ENCODE results near the gene NHSL2.

The NHSL2 gene

GRCh38 chrX:71941145-71941544 lies 30.5 kb downstream of the NHSL2 start:
- H3K79me1 ChIP-seq (ENCODE audit: low read depth, low read length) = no peaks in the 10 kb centered on the region
- no peak overlapping the region for H3K9ac ChIP-seq (ENCODE audit: low read depth, low read length, poor library complexity)
- no CpG with 5 or more reads among the region's 1 CpG for WGBS, 2 donors (ENCODE audit: extremely low coverage in 2 of 2, insufficient read length in 2 of 2, insufficient replicate concordance in 1 of 2)
- no peaks in the 10 kb centered on the region for H3K27me3 ChIP-seq (ENCODE audit: control insufficient read depth in 3 of 3, insufficient read depth in 3 of 3, low read depth in 1 of 3, low read length in 3 of 3)
- H2AK5ac ChIP-seq (ENCODE audit: low read depth, low read length) = no peak overlapping the region
- no peaks in the 10 kb centered on the region for H3K9me3 ChIP-seq (replicated peaks in 1 of 2; ENCODE audit: control insufficient read depth in 2 of 2, insufficient read depth in 1 of 2, low read depth in 1 of 2, low read length in 2 of 2)
- H3K4me2 ChIP-seq (ENCODE audit: insufficient read depth, low read length, poor library complexity, severe bottlenecking) = no peak overlapping the region
- H4K91ac ChIP-seq (ENCODE audit: low read depth, low read length, poor library complexity) = no peak overlapping the region
- H2BK12ac ChIP-seq (ENCODE audit: low read length) = no peak overlapping the region
- H2BK15ac ChIP-seq (ENCODE audit: low read length) = no peak overlapping the region
- no peak overlapping the region for H2BK5ac ChIP-seq (ENCODE audit: low read length)
- H4K8ac ChIP-seq (ENCODE audit: low read depth, low read length) = no peak overlapping the region
- no peak overlapping the region for H2AFZ ChIP-seq (ENCODE audit: low read length)
- H3K18ac ChIP-seq (ENCODE audit: low read length) = no peak overlapping the region
- no peak overlapping the region for H3K27ac ChIP-seq (replicated peaks; ENCODE audit: low read length)
- no peak for DNase-seq (ENCODE audit: low spot score)
- H2BK120ac ChIP-seq (ENCODE audit: low read depth, low read length) = no peak overlapping the region
- peaks cover 0 to 21% of the 10 kb centered on the region in 2 donors for H3K36me3 ChIP-seq (replicated peaks in 1 of 2; ENCODE audit: control insufficient read depth in 2 of 2, insufficient read depth in 2 of 2, low read length in 2 of 2)
- no peak overlapping the region for H3K23ac ChIP-seq (ENCODE audit: low read depth, low read length, poor library complexity)
- no peak overlapping the region for H3K14ac ChIP-seq (ENCODE audit: low read length)
- peaks cover 11 to 16% of the 10 kb centered on the region in 2 donors for H3K4me1 ChIP-seq (ENCODE audit: control insufficient read depth in 2 of 2, insufficient read depth in 1 of 2, low read depth in 1 of 2, low read length in 2 of 2)
- no peak overlapping the region for H3K4me3 ChIP-seq (ENCODE audit: low read length in 2 of 2)
- no peak overlapping the region for H3K4ac ChIP-seq (ENCODE audit: low read length)

DNA sequence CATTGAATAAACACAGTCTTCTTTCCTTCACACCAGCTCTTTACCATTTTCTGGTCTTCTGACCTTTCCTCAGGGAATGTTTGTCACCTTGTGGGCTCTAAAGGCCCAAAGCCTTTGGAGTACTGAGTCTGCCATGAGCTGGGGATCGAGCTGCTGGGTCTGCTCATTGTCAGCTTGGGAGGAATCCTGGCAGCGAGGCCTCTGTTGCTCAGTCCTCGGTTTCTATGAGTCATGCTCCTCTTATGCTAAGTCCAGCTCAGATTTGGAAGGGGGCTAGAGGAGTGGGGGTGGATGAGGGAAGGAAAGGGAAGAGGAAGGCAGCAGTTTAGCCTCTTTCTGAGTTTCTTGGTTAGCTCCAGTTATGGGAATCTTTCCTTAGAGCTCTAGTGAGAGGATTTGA lies 31.1 kb downstream of the NHSL2 start:
- no peak overlapping the region for H4K91ac ChIP-seq (ENCODE audit: low read depth, low read length, poor library complexity)
- H3K27me3 ChIP-seq (ENCODE audit: control insufficient read depth in 3 of 3, insufficient read depth in 3 of 3, low read depth in 1 of 3, low read length in 3 of 3) = no peaks in the 10 kb centered on the region
- H3K36me3 ChIP-seq (replicated peaks in 1 of 2; ENCODE audit: control insufficient read depth in 2 of 2, insufficient read depth in 2 of 2, low read length in 2 of 2) = peaks cover 0 to 24% of the 10 kb centered on the region in 2 donors
- H3K23ac ChIP-seq (ENCODE audit: low read depth, low read length, poor library complexity) = no peak overlapping the region
- H3K4me3 ChIP-seq (ENCODE audit: low read length in 2 of 2) = no peak overlapping the region
- H2BK15ac ChIP-seq (ENCODE audit: low read length) = no peak overlapping the region
- H3K4me1 ChIP-seq (ENCODE audit: control insufficient read depth in 2 of 2, insufficient read depth in 1 of 2, low read depth in 1 of 2, low read length in 2 of 2) = peaks cover 10 to 15% of the 10 kb centered on the region in 2 donors
- H3K79me1 ChIP-seq (ENCODE audit: low read depth, low read length) = no peaks in the 10 kb centered on the region
- no peak for DNase-seq (ENCODE audit: low spot score)
- H3K27ac ChIP-seq (replicated peaks; ENCODE audit: low read length) = no peak overlapping the region
- H2BK12ac ChIP-seq (ENCODE audit: low read length) = no peak overlapping the region
- no peak overlapping the region for H3K4me2 ChIP-seq (ENCODE audit: insufficient read depth, low read length, poor library complexity, severe bottlenecking)
- H2BK120ac ChIP-seq (ENCODE audit: low read depth, low read length) = no peak overlapping the region
- no CpG with 5 or more reads among the region's 3 CpGs for WGBS, 2 donors (ENCODE audit: extremely low coverage in 2 of 2, insufficient read length in 2 of 2, insufficient replicate concordance in 1 of 2)
- H3K4ac ChIP-seq (ENCODE audit: low read length) = no peak overlapping the region
- H2AFZ ChIP-seq (ENCODE audit: low read length) = no peak overlapping the region
- no peak overlapping the region for H3K14ac ChIP-seq (ENCODE audit: low read length)
- no peak overlapping the region for H4K8ac ChIP-seq (ENCODE audit: low read depth, low read length)
- H3K9ac ChIP-seq (ENCODE audit: low read depth, low read length, poor library complexity) = no peak overlapping the region
- H2BK5ac ChIP-seq (ENCODE audit: low read length) = no peak overlapping the region
- no peaks in the 10 kb centered on the region for H3K9me3 ChIP-seq (replicated peaks in 1 of 2; ENCODE audit: control insufficient read depth in 2 of 2, insufficient read depth in 1 of 2, low read depth in 1 of 2, low read length in 2 of 2)
- H2AK5ac ChIP-seq (ENCODE audit: low read depth, low read length) = no peak overlapping the region
- H3K18ac ChIP-seq (ENCODE audit: low read length) = no peak overlapping the region

GRCh38 chrX:71944369-71944768 lies 33.7 kb downstream of the NHSL2 start:
- WGBS, 2 donors (ENCODE audit: extremely low coverage in 2 of 2, insufficient read length in 2 of 2, insufficient replicate concordance in 1 of 2) = no CpG with 5 or more reads among the region's 2 CpGs
- no peak overlapping the region for H3K4ac ChIP-seq (ENCODE audit: low read length)
- no peaks in the 10 kb centered on the region for H3K79me1 ChIP-seq (ENCODE audit: low read depth, low read length)
- no peak overlapping the region for H2BK5ac ChIP-seq (ENCODE audit: low read length)
- H3K9ac ChIP-seq (ENCODE audit: low read depth, low read length, poor library complexity) = no peak overlapping the region
- no peaks in the 10 kb centered on the region for H3K27me3 ChIP-seq (ENCODE audit: control insufficient read depth in 3 of 3, insufficient read depth in 3 of 3, low read depth in 1 of 3, low read length in 3 of 3)
- no peak overlapping the region for H4K91ac ChIP-seq (ENCODE audit: low read depth, low read length, poor library complexity)
- no peak overlapping the region for H3K18ac ChIP-seq (ENCODE audit: low read length)
- H2BK120ac ChIP-seq (ENCODE audit: low read depth, low read length) = no peak overlapping the region
- peaks cover 9 to 15% of the 10 kb centered on the region in 2 donors for H3K4me1 ChIP-seq (ENCODE audit: control insufficient read depth in 2 of 2, insufficient read depth in 1 of 2, low read depth in 1 of 2, low read length in 2 of 2)
- H3K4me2 ChIP-seq (ENCODE audit: insufficient read depth, low read length, poor library complexity, severe bottlenecking) = no peak overlapping the region
- H3K27ac ChIP-seq (replicated peaks; ENCODE audit: low read length) = no peak overlapping the region
- H3K36me3 ChIP-seq (replicated peaks in 1 of 2; ENCODE audit: control insufficient read depth in 2 of 2, insufficient read depth in 2 of 2, low read length in 2 of 2) = peaks cover 0 to 13% of the 10 kb centered on the region in 2 donors
- H2AFZ ChIP-seq (ENCODE audit: low read length) = no peak overlapping the region
- H3K4me3 ChIP-seq (ENCODE audit: low read length in 2 of 2) = no peak overlapping the region
- H4K8ac ChIP-seq (ENCODE audit: low read depth, low read length) = no peak overlapping the region
- no peak overlapping the region for H3K23ac ChIP-seq (ENCODE audit: low read depth, low read length, poor library complexity)
- H3K14ac ChIP-seq (ENCODE audit: low read length) = no peak overlapping the region
- H2BK12ac ChIP-seq (ENCODE audit: low read length) = no peak overlapping the region
- no peak overlapping the region for H2BK15ac ChIP-seq (ENCODE audit: low read length)
- no peak overlapping the region for H2AK5ac ChIP-seq (ENCODE audit: low read depth, low read length)
- H3K9me3 ChIP-seq (replicated peaks in 1 of 2; ENCODE audit: control insufficient read depth in 2 of 2, insufficient read depth in 1 of 2, low read depth in 1 of 2, low read length in 2 of 2) = no peaks in the 10 kb centered on the region
- DNase-seq (ENCODE audit: low spot score) = no peak

GRCh38 chrX:71945237-71945805 lies 34.7 kb downstream of the NHSL2 start:
- no peak overlapping the region for H3K23ac ChIP-seq (ENCODE audit: low read depth, low read length, poor library complexity)
- no peak overlapping the region for H2AFZ ChIP-seq (ENCODE audit: low read length)
- H3K9me3 ChIP-seq (replicated peaks in 1 of 2; ENCODE audit: control insufficient read depth in 2 of 2, insufficient read depth in 1 of 2, low read depth in 1 of 2, low read length in 2 of 2) = no peaks in the 10 kb centered on the region
- no peak overlapping the region for H3K4ac ChIP-seq (ENCODE audit: low read length)
- H2BK15ac ChIP-seq (ENCODE audit: low read length) = no peak overlapping the region
- no peak overlapping the region for H3K18ac ChIP-seq (ENCODE audit: low read length)
- H3K27ac ChIP-seq (replicated peaks; ENCODE audit: low read length) = no peak overlapping the region
- H3K4me3 ChIP-seq (ENCODE audit: low read length in 2 of 2) = no peak overlapping the region
- H2AK5ac ChIP-seq (ENCODE audit: low read depth, low read length) = no peak overlapping the region
- no peak overlapping the region for H3K4me2 ChIP-seq (ENCODE audit: insufficient read depth, low read length, poor library complexity, severe bottlenecking)
- H3K27me3 ChIP-seq (ENCODE audit: control insufficient read depth in 3 of 3, insufficient read depth in 3 of 3, low read depth in 1 of 3, low read length in 3 of 3) = no peaks in the 10 kb centered on the region
- H2BK5ac ChIP-seq (ENCODE audit: low read length) = no peak overlapping the region
- H2BK12ac ChIP-seq (ENCODE audit: low read length) = no peak overlapping the region
- peaks cover 0 to 13% of the 10 kb centered on the region in 2 donors for H3K36me3 ChIP-seq (replicated peaks in 1 of 2; ENCODE audit: control insufficient read depth in 2 of 2, insufficient read depth in 2 of 2, low read length in 2 of 2)
- WGBS, 2 donors (ENCODE audit: extremely low coverage in 2 of 2, insufficient read length in 2 of 2, insufficient replicate concordance in 1 of 2) = no CpG with 5 or more reads among the region's 8 CpGs
- H3K14ac ChIP-seq (ENCODE audit: low read length) = no peak overlapping the region
- no peaks in the 10 kb centered on the region for H3K79me1 ChIP-seq (ENCODE audit: low read depth, low read length)
- H3K4me1 ChIP-seq (ENCODE audit: control insufficient read depth in 2 of 2, insufficient read depth in 1 of 2, low read depth in 1 of 2, low read length in 2 of 2) = peaks cover 13 to 16% of the 10 kb centered on the region in 2 donors
- no peak overlapping the region for H4K91ac ChIP-seq (ENCODE audit: low read depth, low read length, poor library complexity)
- H3K9ac ChIP-seq (ENCODE audit: low read depth, low read length, poor library complexity) = no peak overlapping the region
- no peak overlapping the region for H4K8ac ChIP-seq (ENCODE audit: low read depth, low read length)
- H2BK120ac ChIP-seq (ENCODE audit: low read depth, low read length) = no peak overlapping the region
- DNase-seq (ENCODE audit: low spot score) = no peak
